K562 (cell line): ENCODE measurements around the gene SNAPC5. TPM values are rescaled to one million over a fixed set of nuclear protein-coding genes. Genes with fewer than 3 reads are reported as not detected.

Experiments used
- C11orf30 ChIP-seq: fragments of 450-650 bp; IDR thresholded peaks from 2 replicates; pipeline ENCODE4 v1.6.1; 2016; ENCODE audit warnings: low read depth, mild to moderate bottlenecking
- EP400 ChIP-seq: fragments of 450-650 bp; IDR thresholded peaks from 2 replicates; pipeline ENCODE4 v1.6.1; 2017; ENCODE audit warnings: antibody characterized with exemption, mild to moderate bottlenecking, moderate library complexity
- GTF2A2 ChIP-seq: IDR thresholded peaks from 2 replicates; pipeline ENCODE4 v1.6.1; 2016; ENCODE audit warnings: mild to moderate bottlenecking, missing genetic modification characterization, missing compliant biosample characterization
- HDAC1 ChIP-seq, 2 experiments: fragments of 450-650 bp; IDR thresholded peaks; 2 replicates each; pipeline ENCODE4 v1.6.1; 2016 to 2017; ENCODE audit warnings: inconsistent platforms in 1 of 2, mild to moderate bottlenecking in 1 of 2, moderate library complexity in 1 of 2
- KDM2B ChIP-seq: fragments of 250-450 bp; sonication (Bioruptor Pico); IDR thresholded peaks from 2 replicates; pipeline ENCODE4 v1.8.0; 2021; ENCODE audit warnings: mild to moderate bottlenecking, moderate library complexity
- MCM7 ChIP-seq, 2 experiments: fragments of 450-650 bp; IDR thresholded peaks; 2 replicates each; pipeline ENCODE4 v1.6.1; 2016 to 2018
- MIER1 ChIP-seq: fragments of 450-650 bp; IDR thresholded peaks from 2 replicates; pipeline ENCODE4 v1.6.1; 2016; ENCODE audit warnings: antibody characterized with exemption, mild to moderate bottlenecking, low read depth
- MYC ChIP-seq, 2 experiments: fragments of 250-450 bp in 1 of 2; sonication (Bioruptor Pico) in 1 of 2; IDR thresholded peaks; 2 replicates each; pipeline versions ENCODE4 v1.5.1 to v1.6.1; 2012 to 2021; ENCODE audit warnings: low read depth in 2 of 2, borderline replicate concordance in 1 of 2, improper control_type of control experiment in 1 of 2, low read length in 1 of 2, mild to moderate bottlenecking in 1 of 2, moderate library complexity in 1 of 2
- NFE2L1 ChIP-seq: fragments of 450-650 bp; IDR thresholded peaks from 2 replicates; pipeline ENCODE4 v1.6.1; 2016; ENCODE audit warnings: missing genetic modification characterization, low read depth, mild to moderate bottlenecking, missing compliant biosample characterization, moderate library complexity, borderline replicate concordance
- NONO ChIP-seq, 2 experiments: fragments of 200-400 bp in 1 of 2; fragments of 450-650 bp in 1 of 2; formaldehyde crosslinking in 1 of 2; IDR thresholded peaks; 2 replicates each; pipeline ENCODE4 v1.6.1; 2017; ENCODE audit warnings: low read depth in 2 of 2, mild to moderate bottlenecking in 2 of 2, moderate library complexity in 2 of 2, low read length in 1 of 2
- SMAD2 ChIP-seq: fragments of 150-350 bp; IDR thresholded peaks from 2 replicates; pipeline ENCODE4 v1.6.1; 2014; ENCODE audit warnings: low read depth, mild to moderate bottlenecking, low read length
- TARDBP ChIP-seq: fragments of 450-650 bp; IDR thresholded peaks from 2 replicates; pipeline ENCODE4 v1.6.1; 2016
- TBL1XR1 ChIP-seq, 2 experiments: IDR thresholded peaks; 2 replicates each; pipeline ENCODE4 v1.6.1; 2012; ENCODE audit warnings: improper control_type of control experiment in 2 of 2, low read length in 2 of 2, mild to moderate bottlenecking in 1 of 2
- ZFX ChIP-seq: sonication (generic); formaldehyde crosslinking; IDR thresholded peaks from 2 replicates; pipeline ENCODE4 v1.8.0; 2022; ENCODE audit warnings: mild to moderate bottlenecking, missing genetic modification reagents, moderate library complexity
- ZNF431 ChIP-seq: sonication (generic); formaldehyde crosslinking; IDR thresholded peaks from 2 replicates; pipeline ENCODE4 v1.8.0; 2022; ENCODE audit warnings: mild to moderate bottlenecking, missing genetic modification reagents
- polyA plus RNA-seq, 8 experiments: library from polyadenylated mRNA; depleted of rRNA in 4 of 8; stranded (reverse) in 5 of 8; unstranded in 3 of 8; fragments of >200 nt; fragmentation: Nextera tagmentation in 2 of 8; fragmentation: Illumina TruSeq in 1 of 8; extraction: Ambion mirVana in 2 of 8; extraction: Trizol in 1 of 8; gene quantifications; 2 replicates each; pipeline versions ENCODE4 v1.2.1 to v1.2.3, GENCODE V29; 2011 to 2014; ENCODE audit warnings: inconsistent platforms in 1 of 8, missing spikeins in 1 of 8
- total RNA-seq, 7 experiments: library from RNA; depleted of rRNA in 6 of 7; stranded (reverse); fragments of >200 nt in 6 of 7; fragmentation: Illumina TruSeq in 2 of 7; extraction: Trizol in 2 of 7; gene quantifications; 2 replicates each; pipeline versions ENCODE4 v1.2.1 to v1.2.3, GENCODE V29; 2011 to 2021; ENCODE audit warnings: low replicate concordance in 1 of 7
- TF ChIP-seq, protein P1 (sequence below): fragments of 450-650 bp; formaldehyde crosslinking; conservative IDR thresholded peaks from 2 replicates; pipeline ENCODE4 v1.4.0; 2022; ENCODE audit warnings: mild to moderate bottlenecking, missing genetic modification characterization
- TF ChIP-seq, protein P2 (sequence below): fragments of 450-650 bp; IDR thresholded peaks from 2 replicates; pipeline ENCODE4 v1.6.1; 2017; ENCODE audit warnings: mild to moderate bottlenecking, moderate library complexity
- TF ChIP-seq, protein P3 (sequence below): sonication (generic); formaldehyde crosslinking; IDR thresholded peaks from 2 replicates; pipeline ENCODE4 v1.9.0; 2022; ENCODE audit warnings: mild to moderate bottlenecking, missing genetic modification reagents
- TF ChIP-seq, protein P4 (sequence below): fragments of 250-450 bp; sonication (Bioruptor Pico); IDR thresholded peaks from 2 replicates; pipeline ENCODE4 v1.4.0; 2020; ENCODE audit warnings: borderline replicate concordance
- TF ChIP-seq, protein P5 (sequence below): fragments of 250-450 bp; sonication (Bioruptor Pico); IDR thresholded peaks from 2 replicates; pipeline ENCODE4 v1.8.0; 2021; ENCODE audit warnings: moderate library complexity, mild to moderate bottlenecking, inconsistent platforms

The SNAPC5 gene
- total and polyA plus RNA-seq, 9 of the 15 experiments (the other 6 are each of a cell fraction or from before 2014, with no cell fraction given): 52.8 to 155 (median 96.5) TPM

DNA sequence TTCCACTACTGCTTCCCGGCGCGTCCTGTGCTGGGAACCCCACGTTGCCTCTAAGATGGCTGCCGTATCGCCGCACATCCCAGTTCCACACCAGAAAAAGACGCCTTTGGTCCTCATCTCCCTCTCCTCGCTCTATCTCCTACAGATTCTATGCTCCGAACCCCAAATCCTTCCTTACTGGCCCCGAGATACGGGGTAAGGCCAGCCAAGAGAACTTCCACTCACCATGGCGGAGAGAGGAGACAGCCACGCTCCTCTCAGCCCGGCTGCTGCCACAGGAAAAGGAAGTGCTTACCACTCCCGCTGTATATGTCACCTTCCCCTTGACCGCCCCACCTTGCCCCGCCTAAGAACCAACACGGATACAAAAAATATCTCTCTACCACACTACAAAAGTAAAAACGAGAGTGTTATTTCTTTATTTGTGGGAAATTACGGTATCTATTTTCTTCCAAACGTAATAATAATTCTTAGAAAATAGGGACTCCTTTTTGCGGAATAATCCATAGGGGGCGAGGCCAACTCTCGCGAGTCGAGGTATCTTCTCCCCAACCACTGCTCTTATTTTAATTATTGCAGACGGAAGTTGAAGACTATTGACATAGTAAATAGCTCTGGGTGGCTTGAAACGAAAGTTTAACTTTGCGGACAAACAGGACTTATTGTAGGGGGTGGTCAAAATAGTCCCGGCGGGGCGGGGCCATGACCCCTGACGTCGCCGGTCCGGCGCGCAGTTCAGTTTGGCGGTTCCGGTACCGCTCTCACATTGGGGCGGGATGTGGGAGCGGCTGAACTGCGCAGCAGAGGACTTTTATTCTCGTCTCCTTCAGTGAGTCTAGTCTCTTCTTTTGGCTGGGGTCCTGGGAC is 7.2 kb upstream of the SNAPC5 start, which contains the start of the genes RPL4 and ZWILCH (continued):
- TF ChIP-seq, protein P1, sequence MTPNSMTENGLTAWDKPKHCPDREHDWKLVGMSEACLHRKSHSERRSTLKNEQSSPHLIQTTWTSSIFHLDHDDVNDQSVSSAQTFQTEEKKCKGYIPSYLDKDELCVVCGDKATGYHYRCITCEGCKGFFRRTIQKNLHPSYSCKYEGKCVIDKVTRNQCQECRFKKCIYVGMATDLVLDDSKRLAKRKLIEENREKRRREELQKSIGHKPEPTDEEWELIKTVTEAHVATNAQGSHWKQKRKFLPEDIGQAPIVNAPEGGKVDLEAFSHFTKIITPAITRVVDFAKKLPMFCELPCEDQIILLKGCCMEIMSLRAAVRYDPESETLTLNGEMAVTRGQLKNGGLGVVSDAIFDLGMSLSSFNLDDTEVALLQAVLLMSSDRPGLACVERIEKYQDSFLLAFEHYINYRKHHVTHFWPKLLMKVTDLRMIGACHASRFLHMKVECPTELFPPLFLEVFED: 0 out of 2 replicates have a peak, but pooled peaks have one; percentile 75
- TF ChIP-seq ZNF431 (CRISPR knock-in tag) (no peak), C11orf30 (peak; percentile 79), ZFX (CRISPR knock-in tag) (no peak), TBL1XR1 (IDR thresholded peaks at IDR 0.05; ENCODE audit: low read length in 2 of 2) (no peak), NONO (IDR thresholded peaks at IDR 0.05; ENCODE audit: low read depth in 2 of 2, low read length in 1 of 2) (peak in 1 of 2 experiments; percentile 51; a peak in 2 of 4 replicates), HDAC1 (IDR thresholded peaks at IDR 0.05) (peak; percentile 80 to 99; a peak in 3 of 4 replicates), SMAD2 (no peak), NFE2L1 (tag) (no peak), TARDBP (peak; percentile 57; the same call in 1 of the 2 replicates), MIER1 (peak; percentile 64; the same call in 1 of the 2 replicates), GTF2A2 (tag) (peak; percentile 96), EP400 (peak; percentile 100), MYC (IDR thresholded peaks at IDR 0.05; ENCODE audit: low read depth, low read length) (peak; percentile 96), MYC (CRISPR knock-in tag; IDR thresholded peaks at IDR 0.05; ENCODE audit: borderline replicate concordance, low read depth) (peak; percentile 95), KDM2B (CRISPR knock-in tag) (no peak), MCM7 (IDR thresholded peaks at IDR 0.05) (0 out of 4 replicates have a peak, but pooled peaks of 1 of the 2 experiments have one; percentile 60)
- TF ChIP-seq, protein P2, sequence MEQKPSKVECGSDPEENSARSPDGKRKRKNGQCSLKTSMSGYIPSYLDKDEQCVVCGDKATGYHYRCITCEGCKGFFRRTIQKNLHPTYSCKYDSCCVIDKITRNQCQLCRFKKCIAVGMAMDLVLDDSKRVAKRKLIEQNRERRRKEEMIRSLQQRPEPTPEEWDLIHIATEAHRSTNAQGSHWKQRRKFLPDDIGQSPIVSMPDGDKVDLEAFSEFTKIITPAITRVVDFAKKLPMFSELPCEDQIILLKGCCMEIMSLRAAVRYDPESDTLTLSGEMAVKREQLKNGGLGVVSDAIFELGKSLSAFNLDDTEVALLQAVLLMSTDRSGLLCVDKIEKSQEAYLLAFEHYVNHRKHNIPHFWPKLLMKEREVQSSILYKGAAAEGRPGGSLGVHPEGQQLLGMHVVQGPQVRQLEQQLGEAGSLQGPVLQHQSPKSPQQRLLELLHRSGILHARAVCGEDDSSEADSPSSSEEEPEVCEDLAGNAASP: no peak
- TF ChIP-seq, protein P3, sequence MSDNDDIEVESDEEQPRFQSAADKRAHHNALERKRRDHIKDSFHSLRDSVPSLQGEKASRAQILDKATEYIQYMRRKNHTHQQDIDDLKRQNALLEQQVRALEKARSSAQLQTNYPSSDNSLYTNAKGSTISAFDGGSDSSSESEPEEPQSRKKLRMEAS: peak; percentile 61
- TF ChIP-seq, protein P4, sequence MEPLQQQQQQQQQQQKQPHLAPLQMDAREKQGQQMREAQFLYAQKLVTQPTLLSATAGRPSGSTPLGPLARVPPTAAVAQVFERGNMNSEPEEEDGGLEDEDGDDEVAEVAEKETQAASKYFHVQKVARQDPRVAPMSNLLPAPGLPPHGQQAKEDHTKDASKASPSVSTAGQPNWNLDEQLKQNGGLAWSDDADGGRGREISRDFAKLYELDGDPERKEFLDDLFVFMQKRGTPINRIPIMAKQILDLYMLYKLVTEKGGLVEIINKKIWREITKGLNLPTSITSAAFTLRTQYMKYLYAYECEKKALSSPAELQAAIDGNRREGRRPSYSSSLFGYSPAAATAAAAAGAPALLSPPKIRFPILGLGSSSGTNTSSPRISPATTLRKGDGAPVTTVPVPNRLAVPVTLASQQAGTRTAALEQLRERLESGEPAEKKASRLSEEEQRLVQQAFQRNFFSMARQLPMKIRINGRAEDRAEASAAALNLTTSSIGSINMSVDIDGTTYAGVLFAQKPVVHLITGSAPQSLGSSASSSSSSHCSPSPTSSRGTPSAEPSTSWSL (CRISPR knock-in tag): 0 out of 2 replicates have a peak, but pooled peaks have one; percentile 9
- TF ChIP-seq, protein P5, sequence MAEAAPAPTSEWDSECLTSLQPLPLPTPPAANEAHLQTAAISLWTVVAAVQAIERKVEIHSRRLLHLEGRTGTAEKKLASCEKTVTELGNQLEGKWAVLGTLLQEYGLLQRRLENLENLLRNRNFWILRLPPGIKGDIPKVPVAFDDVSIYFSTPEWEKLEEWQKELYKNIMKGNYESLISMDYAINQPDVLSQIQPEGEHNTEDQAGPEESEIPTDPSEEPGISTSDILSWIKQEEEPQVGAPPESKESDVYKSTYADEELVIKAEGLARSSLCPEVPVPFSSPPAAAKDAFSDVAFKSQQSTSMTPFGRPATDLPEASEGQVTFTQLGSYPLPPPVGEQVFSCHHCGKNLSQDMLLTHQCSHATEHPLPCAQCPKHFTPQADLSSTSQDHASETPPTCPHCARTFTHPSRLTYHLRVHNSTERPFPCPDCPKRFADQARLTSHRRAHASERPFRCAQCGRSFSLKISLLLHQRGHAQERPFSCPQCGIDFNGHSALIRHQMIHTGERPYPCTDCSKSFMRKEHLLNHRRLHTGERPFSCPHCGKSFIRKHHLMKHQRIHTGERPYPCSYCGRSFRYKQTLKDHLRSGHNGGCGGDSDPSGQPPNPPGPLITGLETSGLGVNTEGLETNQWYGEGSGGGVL (CRISPR knock-in tag): no peak
